CMK (cell line): ENCODE data around the gene ANKS3.
A peak's percentile ranks its signal among the peaks of the same experiment; 100 is the strongest.

Experiments
- DNase-seq: peaks from one replicate; pipeline ENCODE4 v3.0.0-alpha.2; 2010; ENCODE audit warnings: low read depth

The ANKS3 gene

DNA sequence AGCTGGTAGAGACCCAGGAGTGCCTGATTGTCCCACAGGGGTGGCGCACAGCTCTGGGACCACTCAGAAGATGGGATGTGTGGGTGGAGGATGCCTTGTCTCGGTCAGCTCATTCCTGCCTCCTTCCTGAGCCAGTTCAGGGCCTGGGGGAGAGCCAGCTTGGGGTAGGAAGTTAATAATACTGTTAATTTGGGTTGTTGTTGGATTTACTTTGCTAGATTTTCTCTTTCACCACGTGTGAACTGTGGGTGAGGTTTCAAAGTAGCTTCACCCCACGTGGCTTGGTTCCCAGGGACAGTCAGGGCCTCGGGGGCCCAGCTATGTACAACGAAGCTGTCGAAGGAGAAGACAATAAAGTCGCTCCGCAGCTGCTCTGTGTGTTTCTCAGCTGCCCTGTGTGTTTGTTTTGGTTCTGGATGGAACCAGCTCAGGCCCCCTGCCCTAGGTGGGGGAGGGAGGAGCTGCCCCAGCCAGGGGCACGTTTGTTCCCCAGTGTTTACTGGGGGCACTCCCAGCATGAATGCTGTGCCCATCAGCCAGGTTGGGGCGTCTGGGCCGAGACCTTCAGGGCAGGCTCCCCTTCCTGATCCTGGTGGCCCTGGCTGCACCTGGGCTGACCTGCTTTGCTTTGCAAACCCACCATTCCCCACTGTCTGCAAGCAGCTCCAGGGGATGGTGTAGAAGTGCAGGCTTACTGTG, 38.4 kb downstream of the ANKS3 start:
- no peak for DNase-seq

DNA sequence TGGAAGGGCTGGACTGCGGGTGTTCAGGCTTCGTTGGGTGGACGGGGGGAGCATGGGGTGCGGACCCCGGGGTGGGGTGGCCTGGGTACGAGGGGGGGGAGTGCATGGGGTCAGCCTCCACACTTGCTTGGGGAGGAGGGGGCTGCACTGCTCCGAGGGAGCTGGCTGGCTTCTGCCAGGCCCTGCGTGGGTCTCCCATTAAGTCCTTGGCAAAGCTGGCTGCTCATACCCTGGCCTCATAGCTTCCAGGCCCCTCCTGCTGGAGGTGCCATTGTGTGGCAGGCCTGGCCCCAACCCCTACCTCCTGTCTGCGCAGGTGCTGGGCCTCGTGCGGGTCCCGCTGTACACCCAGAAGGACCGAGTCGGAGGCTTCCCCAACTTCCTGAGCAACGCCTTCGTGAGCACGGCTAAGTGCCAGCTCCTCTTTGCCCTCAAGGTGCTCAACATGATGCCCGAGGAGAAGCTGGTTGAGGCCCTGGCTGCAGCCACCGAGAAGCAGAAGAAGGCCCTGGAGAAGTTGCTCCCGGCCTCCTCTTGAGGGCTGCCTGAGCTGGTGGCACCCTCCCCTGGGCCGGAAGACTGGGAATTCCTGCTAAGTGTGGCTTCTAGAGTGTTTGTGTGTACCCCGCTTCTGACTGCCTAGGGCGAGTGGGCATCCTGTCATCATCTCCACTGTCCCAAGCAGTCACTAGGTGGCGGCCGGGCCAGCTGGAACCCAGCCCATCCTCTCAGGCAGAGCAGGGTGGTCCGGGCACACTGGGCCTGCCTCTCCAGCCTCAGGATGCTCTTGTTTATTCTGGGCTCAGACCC, 39.2 kb downstream of the ANKS3 start:
- DNase-seq, result no peak

DNA sequence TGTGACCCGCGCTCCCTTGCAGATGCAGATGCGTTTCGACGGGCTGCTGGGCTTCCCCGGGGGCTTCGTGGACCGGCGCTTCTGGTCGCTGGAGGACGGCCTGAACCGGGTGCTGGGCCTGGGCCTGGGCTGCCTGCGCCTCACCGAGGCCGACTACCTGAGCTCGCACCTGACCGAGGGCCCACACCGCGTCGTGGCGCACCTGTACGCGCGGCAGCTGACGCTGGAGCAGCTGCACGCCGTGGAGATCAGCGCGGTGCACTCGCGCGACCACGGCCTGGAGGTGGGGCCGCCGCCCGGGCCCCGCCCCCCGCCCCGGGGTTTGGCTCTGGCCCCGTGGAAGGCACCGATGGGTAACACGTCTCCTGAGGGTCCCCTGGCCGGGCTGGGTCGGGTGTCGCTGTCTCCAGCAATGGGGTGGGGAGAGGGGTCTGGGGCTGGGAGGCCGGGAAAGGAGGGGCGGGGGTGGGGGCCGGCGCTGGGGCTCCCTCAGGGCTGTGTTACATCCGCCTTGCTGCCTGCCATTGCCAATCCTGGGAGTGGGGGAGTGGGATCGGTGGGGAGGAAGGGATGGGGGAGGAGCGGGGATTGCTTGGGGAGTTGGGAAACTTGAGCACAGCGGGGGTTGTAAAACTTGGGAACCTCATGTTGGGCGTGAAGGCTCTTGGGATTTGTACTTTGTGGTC, 40.0 kb downstream of the ANKS3 start:
- no peak for DNase-seq

DNA sequence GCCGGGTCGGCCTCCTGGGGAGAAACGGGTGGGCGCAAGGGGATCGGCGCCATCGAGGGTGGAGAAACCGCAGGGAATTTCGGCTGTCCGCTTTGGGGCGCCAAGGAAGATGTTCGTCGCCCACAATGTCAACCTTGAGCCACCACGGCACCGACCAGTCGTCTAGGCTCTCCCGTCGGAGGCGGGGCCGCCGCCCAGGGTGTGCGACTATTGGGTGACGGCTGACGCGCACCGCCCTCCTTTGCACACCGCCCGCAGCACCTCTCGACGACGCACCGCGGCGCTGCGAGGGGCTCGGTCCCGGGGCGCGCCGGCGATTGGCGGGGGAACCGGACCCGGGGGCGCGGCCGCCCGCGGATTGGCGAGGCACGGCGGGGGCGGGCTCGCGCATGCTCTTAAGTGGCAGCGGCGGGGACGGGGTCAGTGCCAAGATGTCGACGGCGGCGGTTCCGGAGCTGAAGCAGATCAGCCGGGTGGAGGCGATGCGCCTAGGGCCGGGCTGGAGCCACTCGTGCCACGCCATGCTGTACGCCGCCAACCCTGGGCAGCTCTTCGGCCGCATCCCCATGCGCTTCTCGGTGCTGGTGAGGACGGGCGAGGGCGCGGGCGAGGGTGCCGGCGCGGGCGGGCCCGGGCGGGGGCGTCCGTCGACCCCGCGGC, 40.6 kb downstream of the ANKS3 start, which contains the start of gene NUDT16L1:
TSS of gene NUDT16L1 (plus strand) at position 267 of the 660 bp plus-strand sequence. CDS start at position 432, 165 bp downstream.
- peak; percentile 86 for DNase-seq

DNA sequence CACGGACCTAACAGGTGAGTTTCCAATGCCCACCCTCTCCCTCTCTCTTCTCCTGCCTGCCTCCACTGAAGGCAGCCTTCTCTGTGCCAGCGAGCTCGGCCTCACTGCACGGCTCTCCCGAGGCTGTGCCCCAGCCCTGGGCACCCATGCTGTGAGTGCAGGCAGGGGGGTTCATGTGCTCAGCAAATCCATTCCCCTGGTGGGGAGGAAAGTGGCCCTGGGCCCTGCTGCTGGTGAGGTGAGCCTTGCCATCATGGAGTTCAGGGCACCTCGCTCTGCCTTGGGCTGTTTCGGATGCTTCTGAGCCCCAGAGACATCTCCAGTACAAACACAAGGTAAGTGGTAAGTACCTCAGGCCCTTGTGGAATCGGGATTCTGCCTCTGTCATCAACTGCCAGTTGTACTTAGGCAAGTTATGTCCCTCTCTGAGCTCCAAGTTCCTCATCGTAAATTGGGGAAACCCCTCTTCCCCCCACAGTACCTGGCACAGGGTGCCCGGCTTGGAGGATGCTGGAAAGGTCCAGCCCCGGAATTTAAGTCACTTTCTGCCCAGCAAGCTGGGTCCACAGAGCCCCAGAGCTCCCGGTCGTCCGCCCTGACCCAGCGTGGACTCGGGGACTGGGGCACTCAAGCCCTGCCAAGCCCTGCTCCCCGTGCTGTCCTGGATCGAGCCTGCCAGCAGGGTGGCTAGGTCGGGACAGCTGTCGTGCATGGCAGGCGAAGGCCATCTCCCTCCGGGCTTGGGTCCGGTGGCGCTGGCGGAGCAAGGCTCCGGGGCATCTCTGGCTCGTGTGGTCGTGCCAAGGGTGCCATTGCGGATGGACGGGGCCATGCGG, 41.4 kb downstream of the ANKS3 start:
- DNase-seq, result no peak

DNA sequence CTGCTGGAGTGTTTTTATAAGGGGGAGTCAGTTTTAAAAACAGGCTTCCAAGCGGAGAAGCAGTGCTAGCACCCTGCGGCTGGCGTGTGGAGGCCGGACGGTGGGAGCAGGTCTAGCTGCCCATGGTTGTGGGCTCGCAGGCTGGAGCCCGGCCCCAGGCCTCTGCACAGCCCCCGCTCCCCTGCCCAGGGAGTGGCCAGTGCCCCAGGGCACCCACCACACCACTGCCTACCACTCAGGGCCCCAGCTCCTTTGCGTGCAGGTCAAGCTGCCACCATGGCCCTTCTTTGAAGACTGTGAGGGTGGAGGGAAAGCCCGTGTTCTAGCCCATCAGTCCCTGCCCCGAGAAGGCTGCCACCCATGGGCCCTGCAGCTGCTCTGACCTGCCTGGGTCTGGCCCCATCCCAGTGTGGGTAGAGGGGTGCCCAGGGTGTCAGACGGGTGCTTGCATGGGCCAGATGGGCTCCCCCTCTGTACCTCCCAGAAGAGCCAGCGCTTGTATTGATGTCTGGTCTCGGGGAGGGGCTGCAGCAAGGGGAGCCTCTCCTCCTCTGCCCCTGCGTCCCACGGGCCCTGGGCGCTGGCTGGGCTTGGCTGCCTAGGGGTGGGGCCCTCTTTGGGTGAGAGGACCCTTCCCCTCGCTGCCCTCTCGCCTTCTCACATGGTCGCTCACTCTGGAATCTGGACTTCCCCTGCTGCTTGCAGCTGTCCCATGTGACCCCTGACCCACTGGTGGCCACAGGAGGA, 42.2 kb downstream of the ANKS3 start:
- DNase-seq, result no peak

DNA sequence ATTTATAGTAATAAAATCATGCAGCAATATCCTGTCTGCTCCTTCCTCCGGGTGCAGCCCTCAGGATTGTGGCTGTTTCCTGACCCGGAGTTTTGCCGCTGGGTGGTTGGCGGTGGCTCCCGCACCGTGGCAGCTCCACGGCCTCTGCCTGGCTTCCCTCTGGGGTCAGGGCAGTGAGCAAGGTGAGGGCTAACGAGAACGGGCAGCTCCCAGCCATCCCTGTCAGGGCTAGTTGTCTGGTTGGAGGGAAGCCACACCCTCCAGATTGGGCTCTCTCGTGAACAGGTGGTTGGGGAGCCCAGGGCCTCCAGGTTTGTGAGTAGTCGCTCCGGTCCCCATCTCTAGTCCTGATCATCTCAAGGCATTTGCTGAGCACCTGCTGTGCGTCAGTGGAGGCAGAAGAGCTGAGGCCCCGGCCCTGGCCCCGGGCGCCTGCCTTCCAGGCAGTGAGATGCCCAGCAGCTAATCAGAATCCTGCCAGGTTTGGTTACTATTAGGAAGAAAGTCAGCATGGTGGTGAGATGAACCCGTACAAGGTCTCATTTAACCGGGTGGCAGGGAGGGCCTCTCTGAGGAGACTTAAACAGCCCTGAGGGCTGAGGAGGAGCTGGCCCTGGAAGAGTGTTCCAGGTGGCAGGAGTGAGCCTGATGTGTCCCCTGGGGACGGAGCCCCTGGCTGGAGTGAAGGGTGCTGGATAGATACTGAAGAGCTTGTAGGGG, 43.0 kb downstream of the ANKS3 start:
- no peak for DNase-seq

DNA sequence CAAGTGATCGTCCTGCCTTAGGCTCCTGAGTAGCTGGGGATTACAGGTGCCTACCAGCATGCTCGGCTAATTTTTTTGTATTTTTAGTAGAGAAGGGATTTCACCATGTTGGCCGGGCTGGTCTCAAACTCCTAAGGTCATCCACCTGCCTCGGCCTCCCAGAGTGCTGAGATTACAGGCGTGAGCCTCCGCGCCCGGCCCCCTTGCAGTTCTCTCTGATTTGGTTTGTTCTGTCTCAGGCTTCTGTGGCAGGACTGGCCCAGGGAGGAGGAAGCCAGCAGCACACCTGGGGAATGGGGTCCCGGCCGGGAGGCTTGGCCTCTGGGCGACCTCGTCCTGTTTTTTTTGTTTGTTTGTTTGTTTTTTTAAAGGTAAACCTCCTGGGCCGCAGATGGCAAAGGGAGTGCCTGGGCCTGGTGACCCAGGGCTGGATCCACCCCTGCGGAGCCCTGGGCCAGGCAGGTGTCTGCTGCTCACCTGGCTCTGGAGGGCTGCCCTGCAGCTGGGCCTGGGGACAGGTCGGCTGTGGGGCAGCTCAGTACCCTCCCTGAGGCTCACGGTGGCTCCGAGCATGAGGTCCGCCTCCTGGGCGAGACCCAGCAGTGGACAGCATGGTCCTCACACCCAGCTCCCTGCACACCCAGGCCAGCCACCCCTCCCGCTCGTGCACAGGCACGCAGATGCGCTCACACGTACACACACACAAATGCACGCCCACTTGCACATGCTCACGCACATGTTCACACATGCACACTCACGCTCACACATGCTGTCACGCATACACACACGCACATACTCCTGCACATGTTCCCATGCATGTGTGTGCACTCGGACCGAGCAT, 44.0 kb downstream of the ANKS3 start:
- no peak for DNase-seq

DNA sequence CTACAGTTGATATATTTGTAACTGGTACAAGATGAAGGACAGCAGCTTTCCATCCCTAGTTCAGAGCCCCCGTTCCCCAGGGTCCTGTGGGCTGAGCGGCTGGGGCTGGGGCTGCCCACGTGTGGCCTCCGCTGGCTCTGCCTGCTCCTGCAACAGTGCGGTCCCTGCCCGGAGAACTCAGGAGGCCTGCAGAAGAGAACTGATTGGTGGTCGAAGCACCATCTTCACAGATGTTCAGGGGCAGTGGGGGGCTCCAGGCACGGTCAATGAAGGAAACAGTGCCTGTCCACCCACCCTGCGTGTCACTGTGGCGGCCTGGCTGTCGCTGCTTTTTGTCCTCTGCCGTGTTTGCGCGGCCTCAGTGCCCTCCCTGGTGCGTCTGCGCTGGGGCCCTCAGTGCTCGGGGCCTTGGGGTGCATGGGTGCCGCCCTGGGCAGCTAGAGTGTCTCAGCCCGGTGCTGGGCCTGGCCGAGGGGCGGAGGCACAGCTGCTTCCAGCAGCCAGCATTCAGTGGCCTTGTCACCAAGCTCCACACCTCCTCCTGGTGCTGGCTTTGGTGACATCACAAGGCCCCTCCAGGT, 44.9 kb downstream of the ANKS3 start:
- DNase-seq, result no peak

DNA sequence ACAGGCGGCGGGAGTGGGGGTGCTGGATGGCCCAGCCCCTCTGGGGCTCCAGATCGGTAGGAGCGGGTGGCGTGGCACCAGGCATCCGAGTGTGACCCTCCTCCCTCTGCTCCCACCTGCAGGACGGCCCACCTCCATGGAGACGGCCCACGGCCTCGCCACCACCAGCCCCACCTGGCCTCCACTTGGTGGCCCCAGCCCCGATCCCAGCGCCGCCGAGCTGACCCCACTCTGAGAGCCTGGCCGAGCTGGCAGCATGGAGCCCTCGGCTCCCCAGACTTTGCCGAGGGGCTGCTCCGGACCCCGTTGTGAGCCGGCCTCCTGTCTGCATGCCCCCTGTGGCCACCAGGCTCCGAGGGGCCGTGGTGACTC, 45.4 kb downstream of the ANKS3 start:
- no peak for DNase-seq

DNA sequence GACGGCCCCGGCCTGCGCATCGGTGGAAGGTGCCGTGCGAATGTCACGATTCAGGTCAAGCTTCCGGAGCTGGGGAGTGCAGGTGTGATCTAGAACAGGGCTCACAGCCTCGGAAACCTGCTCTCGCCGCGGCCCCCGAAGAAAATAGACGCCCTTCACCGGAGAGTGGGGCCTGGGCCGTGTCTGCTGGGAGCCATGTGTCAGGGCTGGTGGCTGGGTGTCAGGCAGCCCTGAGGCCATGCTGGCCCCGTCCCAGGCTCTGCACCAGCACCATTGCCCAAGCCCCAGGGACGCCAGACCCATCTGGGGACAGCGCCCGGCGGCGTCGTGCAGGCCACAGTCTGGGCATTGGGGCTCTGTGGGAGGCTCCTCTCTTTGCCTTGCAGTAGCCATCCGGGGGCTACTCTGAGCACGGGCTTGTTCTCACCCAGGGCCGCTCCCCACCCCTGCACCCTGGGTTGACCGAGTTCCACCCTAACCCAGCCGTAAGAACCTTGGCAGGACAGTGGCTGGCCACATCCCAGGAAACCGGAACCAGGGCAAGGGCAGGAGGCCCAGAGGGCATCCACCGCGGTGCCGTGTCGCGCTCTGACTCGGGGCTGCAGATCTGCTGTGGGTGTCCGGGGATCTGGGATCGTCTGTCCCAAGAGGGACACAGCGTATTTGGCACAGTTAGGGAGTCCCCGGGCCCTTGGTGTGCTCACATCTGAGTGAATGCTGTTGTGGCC, 46.0 kb downstream of the ANKS3 start:
- no peak for DNase-seq

DNA sequence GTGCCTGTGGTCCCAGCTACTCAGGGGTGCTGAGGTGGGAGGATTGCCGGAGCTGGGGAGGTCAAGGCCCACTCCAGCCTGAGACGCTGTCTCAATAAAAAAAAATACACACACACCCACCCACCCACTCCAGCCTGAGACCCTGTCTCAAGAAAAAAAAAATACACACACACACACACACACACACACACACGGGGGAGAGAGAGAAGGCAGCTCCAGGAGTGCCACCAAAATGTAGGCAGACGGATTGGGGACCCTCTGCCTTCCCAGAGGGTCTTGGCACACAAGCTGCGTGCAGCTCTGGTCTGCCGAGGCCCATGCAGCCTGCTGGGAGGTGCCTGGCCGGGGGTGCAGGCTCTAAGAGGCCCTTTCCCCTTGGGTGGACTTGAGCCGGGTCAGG, 46.7 kb downstream of the ANKS3 start:
- no peak for DNase-seq

DNA sequence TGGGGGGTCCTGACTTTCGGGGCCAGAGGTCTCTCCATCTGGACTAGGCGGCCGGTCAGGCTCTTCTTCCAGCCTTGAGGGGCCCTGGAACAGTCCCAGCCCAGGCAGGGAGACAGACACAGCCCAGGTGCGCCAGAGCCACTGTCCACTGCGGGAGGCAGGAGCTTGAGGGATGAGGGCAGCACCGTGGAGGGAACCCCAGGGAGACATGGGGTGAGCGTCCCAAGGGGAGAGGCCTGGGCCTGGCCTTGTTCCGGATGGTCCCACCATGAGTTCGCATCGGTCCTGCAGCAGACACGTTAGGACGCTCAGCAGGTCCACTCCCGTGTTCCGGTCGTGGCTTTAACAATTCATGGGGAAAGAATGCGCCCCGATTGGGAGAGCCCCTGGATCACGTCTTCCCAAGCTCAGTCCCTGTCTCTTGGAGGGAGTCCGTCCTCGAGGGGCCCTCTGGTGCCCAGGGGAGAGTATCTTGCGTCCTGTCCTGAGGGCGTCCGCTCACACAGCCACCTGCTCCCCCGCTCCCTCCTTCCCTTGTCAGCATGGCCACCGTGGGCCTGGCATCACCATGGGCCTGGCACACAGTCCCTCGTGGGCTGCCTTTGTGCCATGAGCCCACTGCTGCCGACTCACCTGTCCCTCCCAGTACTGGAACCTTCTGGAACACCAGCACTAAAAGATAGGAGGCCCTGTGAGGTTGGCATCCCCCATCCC, 47.4 kb downstream of the ANKS3 start:
- no peak for DNase-seq

DNA sequence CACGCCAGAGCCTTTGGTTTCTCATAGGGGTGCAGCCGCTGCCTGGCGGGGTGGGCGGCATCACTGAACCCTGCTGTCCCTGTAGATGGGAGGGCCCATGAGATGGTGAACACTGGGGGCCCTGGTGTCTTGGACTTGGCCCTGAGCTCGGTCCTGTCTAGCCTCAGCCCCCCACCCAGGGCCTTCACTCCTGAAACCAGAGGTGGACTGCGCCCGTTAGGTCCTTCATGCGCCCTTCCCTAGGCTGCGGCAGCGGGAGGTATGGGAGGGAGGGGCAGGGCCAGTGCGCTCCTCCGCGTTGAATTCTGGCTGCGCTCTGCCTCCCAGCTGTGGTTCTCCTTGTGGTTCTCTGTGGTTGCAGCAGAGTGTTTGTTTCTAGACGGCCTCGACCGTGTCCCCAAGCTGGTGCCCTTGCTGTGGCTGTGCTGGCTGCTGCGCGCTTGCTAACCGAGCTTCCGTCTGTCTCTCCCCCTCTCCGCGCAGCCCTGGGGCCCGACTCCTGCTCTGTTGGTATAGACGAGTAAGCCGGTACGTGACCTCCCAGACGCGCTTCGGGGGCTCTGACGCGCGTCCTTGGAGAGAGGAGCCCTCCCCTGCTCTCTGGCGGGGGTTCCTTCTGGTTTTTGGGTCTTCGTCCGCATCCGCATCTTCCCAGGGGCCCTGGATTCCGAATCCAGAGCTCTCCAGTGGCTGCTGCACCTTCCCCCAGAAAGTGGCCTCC, 48.1 kb downstream of the ANKS3 start:
- no peak for DNase-seq

DNA sequence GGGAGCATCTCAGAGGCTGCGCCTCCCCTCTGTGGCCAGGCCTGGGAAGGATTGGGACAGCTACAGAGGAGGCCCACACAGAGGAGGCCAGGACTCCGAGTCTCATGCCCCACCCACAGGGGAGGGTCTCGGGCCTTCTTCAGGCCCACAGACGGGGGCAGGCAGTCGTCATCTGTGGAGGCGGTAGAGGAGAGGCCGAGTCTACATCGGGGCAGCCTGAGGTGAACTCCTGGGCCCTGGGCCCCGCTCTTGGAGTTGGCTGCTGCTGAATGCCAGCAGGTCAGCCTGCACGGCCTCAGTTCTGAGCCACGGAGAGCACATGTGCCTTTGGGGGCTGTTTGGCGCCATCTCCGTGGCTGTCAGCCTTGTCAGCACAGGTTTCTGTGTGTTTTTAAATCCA, 48.8 kb downstream of the ANKS3 start:
- no peak for DNase-seq

DNA sequence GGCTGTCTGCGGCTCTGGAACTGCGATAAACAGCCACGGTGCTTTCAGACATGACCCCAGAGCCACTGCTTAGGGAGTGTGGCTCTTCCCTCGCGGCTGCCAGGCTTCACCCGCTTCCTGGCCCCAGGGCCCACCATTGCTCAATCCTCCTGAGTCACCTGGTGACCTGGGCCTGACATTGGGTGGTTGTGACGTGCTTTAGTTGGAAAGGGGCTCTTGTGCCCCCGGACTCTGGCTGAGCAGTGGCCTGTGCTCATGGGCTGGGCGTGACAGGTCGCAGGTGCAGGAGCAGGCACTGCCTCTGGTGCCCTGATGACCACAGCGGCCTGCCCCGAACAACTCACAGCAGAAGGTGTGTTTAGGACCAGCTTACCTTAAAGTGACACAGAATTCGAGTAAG, 49.3 kb downstream of the ANKS3 start:
- no peak for DNase-seq
